ENCODE data around the gene KIF13A. TPM values are rescaled to one million over a fixed set of nuclear protein-coding genes. Genes with fewer than 3 reads are reported as not detected.
"Not testable (repeated sequence)": the region's sequence is repeated elsewhere in the genome, so short reads cannot be mapped to it uniquely, and the experiment has no call there.

KIF13A gene
- total RNA-seq, 1 donor from 2014 or later, result 57.7 TPM

DNA sequence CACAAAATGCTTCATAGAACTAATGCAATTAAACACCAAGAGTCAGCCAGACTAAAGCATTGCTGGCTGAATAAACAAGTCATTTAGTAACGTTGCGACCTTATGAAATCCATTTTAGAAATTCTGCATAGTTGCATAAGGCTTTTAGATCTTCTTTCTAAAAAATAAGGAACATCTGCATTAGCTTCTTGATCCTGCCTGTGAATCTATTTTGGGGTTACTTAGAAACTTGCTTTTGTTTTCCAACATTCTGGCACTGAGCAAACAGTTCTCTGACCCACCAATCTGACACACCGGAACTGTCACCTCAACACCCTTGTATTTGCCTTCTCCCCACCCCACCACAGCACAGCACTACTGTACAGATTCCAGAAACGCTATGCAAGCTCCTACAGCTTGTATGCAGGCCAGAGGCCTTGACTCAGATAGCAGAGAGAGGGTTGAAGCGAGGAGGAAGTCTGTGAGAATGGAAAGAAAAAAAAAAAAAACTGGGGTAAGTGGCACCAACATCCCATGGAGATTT is 55.0 kb downstream of the KIF13A start:
- DNase-seq (ENCODE audit: low spot score), result peak; percentile 48

DNA sequence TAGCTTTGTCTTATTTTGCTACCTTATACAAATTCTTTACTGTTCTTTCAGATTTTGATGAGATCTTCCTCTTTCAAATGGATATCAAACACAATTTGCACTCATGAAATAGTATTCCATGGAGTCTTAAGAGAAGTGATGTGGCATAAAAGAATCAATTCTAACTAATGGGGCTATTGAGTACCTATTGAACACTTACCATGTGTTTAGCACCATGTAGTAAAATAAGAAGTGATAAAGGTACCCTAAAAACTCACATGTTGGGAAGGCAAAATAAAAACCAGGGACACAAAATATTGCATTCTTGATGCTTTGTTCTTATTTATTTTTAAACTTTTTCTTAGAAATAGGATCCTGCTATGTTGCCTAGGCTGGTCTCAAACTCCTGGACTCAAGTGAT is 56.2 kb downstream of the KIF13A start:
- no peak for DNase-seq (ENCODE audit: low spot score)

DNA sequence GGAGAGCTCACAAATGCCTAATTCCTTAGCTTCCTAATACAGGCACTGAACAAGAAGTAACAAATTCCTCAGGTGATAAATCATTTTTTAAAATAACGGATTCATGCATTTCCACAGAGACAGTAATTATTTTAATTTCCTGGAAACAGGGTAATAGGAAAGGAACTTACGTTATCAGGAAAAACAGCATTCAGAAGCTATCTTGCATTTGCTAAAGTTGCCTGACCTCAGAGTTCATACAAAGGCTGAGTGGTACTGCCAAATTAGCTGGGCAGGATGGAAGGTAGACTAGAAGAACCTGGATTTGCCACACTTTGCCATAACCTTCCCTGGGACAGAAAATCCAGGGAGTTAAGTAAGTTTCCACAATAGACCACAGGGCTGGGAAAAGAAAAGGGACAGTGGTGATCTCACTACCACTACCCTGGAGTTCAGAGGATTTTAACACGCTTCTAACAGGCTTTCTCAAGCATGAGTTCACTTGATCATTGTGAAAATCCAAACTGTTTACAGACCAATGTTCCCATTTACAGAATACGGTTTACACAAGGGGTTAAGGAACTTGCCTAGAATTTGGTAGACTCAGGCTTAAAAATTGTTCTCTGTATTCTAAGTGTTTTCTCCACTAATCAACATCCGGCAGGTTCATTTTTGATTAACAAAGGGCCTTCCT is 57.0 kb downstream of the KIF13A start:
- no peak for DNase-seq (ENCODE audit: low spot score)

DNA sequence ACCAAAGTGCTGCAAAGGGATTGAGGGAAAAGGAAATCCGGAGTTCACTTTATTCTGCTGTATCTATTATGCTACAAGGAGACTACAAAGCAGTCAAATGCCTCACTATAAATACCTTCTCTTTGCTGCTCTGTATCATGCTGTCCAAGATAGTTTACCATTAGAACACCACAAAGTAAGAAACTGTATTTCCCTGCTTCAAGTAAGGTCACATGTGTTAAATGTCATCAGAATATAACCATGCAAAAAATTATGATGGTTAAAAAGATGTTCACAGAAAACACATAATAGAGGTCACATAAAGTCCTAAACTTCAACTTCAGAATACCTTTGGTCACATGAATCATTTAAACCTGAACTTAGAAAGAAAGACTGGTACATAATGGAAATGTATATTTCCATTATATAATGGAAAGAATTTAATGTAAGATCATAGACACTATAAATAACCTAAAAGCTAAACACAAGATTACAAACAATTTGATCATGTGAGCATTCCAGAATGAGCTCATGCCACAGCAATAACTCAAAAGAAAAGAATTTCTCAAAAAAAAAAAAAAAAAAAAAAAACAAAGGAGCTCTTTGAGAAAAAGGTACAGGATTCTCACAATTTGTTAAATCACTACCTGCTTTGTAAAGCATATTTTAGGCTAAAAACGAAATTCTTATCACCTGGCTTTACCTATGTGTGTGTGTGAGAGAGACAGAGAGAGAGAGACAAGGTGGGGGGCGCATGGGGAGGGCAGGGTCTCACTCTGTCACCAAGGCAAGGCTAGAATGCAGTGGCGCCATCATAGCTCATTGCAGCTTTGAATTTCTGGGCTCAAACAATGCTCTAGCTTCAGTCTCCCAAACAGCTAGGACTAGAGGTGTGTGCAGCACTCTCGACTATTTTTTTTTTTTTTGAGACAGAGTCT is 58.7 kb downstream of the KIF13A start:
- DNase-seq (ENCODE audit: low spot score), result no peak

DNA sequence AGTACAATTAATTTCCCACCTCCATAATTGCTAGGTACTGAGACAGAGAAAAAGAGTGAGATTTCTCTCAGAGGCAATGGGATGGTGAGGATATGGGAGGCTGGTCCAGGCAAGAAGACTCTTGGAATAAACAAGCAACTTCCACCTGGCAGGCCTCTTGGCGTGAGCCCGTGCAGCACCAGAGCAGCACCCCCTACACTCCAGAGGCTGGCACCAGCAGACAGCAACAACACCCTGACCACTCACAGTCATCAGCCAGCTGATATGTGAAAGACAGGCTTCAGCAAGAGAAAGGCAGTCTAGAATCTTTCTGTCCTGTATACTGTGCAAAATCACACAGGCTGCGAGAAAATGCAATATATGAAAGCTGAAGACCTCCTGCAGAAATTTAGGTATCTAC is 59.7 kb downstream of the KIF13A start:
- no peak for DNase-seq (ENCODE audit: low spot score)

DNA sequence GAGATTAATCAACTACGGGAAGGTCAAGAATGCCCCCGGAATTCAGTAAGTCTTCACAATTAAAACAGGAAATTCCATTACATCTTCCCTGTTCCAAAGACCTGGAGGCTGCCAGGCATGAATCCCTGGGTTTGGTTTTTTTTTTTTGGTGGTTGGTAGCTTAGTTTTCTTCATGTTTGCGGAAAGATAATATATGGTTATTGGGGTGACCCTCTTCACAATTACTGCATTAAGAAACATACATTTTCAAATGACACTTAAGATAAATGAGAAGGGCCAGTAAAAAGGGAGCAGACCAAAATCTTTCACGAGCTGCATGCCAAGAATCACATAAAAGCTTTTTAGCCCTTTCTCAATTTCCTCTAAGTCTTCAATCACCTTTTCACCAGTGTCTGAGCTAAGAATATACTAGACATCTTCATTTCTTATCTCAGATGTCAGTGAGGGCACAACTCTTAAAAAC is 64.0 kb downstream of the KIF13A start:
- DNase-seq (ENCODE audit: low spot score), result no peak

DNA sequence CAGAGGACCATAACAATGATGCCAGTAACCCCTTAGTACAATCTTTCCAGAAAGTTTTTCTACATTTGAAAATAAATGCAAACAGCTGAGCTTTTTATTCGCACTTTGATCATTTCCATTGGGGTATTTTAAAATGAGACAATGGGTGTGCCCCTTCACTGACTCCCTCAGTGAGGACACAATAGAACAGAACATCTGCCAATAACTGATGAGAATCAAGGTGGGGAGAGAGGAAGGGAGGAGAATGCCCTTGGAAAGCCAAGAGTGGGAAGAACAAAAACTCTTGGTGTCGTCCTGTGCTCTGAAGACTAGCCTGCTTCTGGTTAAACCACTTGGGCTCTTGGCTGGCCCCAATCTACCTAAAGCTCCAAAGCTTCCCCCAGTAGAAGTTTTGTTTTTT is 66.0 kb downstream of the KIF13A start:
- no peak for DNase-seq (ENCODE audit: low spot score)

DNA sequence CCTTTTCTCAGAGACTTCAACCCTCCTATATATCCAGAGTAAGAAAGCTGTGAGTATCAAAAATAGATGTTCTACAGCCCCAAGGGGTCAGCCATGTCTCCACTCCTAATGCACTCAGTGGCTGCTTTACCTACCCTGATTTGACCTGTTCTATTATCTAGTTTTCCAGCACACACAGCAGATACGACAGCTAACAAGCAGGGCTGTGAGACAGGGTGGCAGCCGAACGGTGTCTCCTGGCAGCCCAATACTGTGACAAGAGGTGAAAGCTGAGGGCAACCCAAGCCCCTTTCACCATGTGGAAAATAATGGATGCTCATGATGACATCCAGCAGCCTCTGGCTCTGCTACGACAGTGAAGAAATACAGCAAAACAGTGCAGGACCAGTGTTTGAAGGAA is 67.9 kb downstream of the KIF13A start:
- DNase-seq (ENCODE audit: low spot score), result no peak

DNA sequence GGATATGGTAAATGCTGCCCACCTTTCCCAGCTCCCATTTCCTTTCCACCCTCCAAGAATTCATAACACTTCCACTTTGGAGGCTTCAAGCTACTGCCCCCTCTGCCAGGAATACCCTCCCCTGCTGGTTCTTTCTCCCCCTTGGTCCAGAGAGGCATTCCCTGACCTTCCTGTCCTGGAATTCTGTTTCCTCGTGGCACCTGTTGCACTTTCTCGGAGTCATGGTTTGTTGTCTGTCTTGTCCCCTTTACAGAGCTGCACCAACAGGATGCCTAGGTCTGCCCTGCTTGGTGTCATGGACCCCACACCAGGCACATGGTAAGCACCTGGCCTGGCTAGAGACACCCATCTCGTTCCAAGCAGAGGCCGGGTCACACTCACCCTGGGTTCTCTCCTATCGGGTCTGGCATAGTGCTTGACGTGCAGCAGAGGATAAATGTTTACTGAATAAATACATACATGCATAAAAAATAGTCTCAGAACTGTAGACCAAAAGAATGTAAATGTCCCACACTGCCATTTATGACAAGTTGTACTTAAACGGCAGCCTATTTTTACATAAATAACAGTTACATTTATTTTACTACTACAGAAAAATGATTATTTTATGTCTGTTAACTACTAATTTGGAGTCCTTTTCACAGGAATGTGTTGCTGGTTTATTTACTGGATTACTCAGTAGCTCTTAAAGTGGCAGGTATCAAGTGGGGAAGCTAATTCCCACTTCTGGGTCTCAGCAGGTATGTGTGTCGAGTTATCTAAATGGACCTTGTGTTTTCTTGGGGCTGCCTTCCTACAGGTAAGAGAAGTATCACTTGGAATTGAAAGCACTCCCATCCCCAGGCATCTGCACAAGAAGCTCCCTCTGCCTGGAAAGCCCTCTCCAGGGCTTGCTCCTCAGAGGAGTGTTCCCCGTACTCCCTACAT is 69.3 kb downstream of the KIF13A start:
- no peak for DNase-seq (ENCODE audit: low spot score)

DNA sequence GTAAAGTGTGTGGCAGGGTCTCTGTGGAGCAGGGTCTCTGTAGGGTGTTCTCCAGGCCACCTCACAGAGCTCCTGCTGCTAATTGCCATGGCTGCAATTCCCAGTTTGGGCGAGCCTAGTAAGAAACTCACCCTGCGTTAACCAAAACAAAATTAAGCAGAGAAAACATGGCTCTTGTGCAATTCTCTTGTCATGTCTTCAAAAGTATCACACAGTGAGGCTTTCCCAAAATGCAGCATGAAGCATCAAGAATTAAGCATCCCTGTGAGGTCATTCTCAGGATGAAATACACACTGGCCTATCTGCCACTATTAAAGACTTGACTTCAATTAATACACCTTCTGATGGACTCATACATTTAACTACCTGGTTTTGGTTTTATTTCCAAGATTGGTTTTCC is 72.8 kb downstream of the KIF13A start:
- DNase-seq (ENCODE audit: low spot score), result no peak

DNA sequence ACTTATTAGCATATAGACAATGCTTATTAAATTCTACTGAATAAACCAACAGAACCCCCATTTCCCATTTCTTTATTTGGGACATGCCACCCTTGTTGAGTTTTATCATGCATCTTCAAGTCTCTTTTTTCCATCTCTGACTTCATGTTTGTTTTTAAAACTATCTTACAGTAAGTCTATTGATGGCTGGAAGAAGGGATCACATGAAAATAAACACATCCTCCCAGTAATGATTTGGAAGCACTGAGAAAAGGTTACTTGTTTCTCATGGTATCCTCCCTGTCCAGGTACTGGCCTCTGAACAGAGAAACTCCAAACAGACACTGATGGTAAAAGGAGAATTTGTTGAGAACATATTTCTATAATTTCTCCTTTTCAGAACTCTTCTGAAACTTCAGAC is 74.9 kb downstream of the KIF13A start:
- no peak for DNase-seq (ENCODE audit: low spot score)

DNA sequence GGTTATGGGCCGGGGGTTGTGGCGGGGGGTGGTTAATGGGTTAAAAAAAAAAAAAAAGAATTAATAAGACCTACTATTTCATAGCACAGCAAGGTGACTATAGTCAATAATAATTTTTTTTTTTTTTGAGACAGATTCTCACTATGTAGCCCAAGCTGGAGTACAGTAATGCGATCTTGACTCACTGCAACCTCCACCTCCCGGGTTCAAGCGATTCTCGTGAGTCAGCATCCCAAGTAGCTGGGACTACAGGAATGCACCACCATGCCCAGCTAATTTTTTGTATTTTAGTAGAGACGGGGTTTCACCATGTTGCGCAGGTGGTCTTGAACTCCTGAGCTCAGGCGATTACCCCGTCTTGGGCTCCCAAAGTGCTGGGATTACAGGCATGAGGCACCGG is 75.8 kb downstream of the KIF13A start:
- DNase-seq (ENCODE audit: low spot score), result not testable (repeated sequence)

DNA sequence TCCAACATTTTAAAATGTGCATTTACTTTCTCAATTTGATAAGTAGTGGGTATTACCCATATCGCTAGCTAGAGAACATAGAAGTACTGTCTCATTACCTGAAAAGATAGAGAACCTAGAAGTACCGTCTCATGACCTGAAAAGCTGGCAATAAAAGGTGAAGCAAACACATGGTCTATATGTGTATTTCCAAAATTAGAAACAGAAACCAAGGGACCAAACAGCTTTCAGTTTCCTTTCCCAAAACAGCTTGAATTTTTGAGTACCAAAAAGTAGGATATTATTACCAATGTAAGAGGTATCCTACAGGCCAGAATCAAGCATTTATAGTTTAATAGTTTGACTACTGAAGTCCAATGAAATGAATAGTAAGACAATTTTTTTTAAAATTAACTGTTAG is 77.2 kb downstream of the KIF13A start:
- DNase-seq (ENCODE audit: low spot score), result no peak

DNA sequence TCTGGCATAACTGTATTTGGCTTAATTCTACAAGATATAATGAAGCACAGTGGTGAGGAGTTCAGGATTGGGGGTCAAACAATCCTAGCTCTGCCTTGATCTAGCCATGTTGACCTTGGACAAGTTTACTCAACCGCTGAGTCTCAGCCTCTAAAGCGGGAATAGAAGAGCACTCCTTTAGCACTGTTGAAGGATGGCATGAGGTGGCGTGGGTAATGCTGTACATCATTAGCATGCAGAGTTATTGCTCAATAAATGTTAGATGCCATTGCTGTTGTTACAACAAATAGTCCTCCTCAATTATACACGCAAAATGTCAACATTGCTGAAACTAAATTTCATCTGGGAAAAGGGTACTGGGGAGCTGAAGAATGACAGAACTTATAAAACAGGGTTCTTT is 78.6 kb downstream of the KIF13A start:
- DNase-seq (ENCODE audit: low spot score), result no peak

DNA sequence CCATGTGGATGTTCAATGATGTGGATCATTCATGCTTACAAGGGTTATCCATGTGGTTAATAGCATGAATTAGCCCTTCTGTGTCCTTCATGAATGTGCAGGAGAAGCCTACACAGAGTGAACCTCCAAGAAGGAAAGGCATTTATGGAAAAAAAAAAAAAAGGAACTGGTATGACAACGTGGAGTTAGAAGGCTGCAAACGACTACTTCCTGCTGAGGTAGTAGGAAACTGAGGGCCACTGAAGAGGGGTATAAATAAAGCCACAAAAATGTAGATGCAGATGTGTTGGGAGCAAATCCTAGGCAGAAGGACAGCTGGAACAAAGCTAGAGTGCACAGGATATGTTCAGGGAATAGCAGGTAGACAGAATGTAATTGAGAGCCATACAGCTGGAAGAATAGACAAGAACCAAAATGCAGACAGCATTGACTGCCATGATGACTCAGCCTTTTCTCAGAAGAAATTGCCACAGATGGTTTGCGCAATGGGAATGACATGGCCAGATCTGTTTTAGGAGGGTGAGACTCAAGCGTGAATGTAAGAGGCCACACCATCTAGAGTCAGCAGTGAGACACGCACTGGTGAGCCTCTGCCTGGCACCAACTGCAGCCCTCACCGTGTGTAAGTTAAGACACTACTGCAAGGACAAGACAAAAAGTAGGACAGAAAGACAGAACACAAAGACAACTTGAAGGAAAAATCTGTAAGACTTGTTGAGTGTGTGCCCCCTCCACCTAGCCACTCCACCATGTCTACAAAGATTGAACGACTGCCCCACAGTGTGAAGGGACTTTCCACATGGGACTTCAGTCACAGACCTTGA is 79.8 kb downstream of the KIF13A start:
- DNase-seq (ENCODE audit: low spot score), result peak; percentile 80

DNA sequence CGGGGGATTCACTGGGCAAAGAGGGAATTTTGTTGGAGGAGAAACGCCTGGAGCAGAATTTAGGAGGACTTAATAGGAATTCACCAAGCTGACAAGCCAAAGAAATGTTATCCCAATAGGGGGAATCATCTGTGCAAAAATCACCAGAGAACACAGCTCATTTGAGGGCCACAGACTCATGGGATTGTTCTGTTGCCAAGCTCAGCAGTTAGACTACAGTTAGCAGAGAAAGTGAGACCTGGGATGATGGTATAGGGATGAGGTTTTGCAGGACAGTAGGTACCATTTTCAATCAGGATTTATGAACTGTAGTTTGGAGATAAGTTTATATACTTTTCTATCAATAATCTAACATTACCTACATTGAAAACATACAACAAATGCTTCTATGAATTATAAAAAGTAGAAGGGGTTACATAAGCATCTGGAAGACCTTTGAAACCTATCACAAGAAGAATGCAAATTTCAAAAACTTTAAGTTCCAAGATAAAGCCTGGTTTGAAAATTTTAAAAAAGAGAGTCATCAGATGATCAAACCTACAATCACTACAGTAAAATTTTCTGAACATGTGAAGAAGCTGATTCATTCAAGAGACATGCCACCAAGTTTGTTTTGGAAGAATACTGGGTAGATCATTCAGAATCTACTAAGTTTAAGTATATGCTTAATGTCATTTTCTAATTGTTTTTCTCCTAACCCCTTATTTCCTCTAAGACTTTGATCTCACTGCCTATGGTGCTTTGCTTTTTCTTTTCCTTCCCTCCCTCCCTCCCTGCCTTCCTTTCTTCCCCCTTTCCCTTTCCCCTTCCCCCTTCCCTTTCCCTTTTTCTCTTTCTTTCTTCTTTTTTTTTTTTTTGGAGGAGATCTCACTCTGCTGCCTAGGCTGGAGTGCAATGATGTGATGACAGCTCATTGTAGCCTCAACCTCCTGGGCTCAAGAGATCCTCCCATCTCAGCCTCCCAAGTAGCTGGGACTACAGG is 81.5 kb downstream of the KIF13A start:
- no peak for DNase-seq (ENCODE audit: low spot score)

DNA sequence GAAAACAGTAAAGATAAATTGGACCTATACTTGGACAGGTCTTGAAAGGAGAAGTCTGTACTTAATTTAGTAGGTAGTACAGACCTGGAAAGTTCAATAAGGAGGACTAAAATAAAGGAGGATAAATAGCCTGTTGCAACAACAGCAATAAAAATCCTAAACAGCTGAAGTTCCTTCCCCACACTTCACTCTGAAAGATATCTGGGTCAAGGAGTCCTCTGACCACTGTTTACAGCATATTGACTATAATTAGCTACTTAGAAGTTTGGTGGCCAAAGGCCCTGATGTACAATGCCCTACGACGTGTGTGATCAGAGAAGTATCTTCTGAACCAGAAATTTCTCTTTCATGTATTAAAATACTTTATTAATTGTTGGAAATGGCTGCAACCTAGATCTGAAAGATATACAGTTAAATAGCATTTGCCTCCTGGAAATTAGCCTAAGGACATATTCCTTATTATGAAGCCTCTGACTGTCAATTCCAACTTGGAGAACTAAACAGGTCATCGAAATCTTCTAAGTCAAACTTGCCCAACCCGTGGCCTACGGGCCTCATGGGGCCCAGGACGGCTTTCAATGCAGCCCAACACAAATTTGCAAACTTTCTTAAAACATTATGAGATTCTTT is 82.8 kb downstream of the KIF13A start:
- no peak for DNase-seq (ENCODE audit: low spot score)

DNA sequence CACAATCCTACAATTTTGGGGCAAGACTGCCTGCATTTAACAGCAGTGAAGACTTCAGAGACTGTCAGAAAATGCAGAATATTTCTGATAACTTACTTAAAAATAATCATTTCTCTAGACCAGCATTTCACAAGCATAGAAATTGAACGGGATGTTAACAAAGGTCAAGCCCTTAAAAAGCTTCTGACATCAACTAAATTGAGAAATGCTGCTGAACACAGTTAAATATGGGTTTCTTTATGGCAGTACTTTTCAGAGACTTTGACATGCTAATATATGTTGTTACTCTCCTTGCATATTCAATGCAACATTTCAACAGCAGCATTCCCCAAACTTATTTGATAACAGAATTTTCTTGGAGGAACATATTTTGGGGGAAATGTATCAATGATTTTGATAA is 84.5 kb downstream of the KIF13A start:
- DNase-seq (ENCODE audit: low spot score), result no peak

DNA sequence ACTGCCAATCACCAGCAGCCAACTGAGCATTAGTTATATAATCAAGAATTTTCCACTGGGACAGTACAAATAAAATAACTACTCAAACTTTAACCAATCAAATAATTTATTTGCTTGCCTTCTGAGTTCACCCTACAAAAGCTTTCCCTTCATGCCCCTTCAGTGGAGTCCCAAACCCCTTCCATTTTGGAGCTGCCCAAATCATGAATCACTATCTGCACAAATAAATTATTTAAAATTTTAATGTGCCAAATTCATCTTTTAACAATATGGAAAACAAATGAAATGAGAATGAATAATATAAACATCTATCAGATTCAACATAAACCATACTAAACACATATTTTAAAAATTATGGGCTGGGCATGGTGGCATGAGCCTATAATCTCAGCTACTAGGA is 85.9 kb downstream of the KIF13A start:
- no peak for DNase-seq (ENCODE audit: low spot score)

Measured in ureter (tissue), 1 donor.